ENCODE data around the gene AFAP1.
"Not testable (repeated sequence)": the region's sequence is repeated elsewhere in the genome, so short reads cannot be mapped to it uniquely, and the experiment has no call there.

The AFAP1 gene

GRCh38 chr4:7944599-7945220, 5.0 kb upstream of the AFAP1 start:
- intact Hi-C loops (cut with micrococcal nuclease), result no loop called here
- no peaks in the 10 kb centered on the region for H3K9me3 Mint-ChIP-seq
- H3K4me3 Mint-ChIP-seq, result no peak overlapping the region
- no peaks in the 10 kb centered on the region for H3K36me3 Mint-ChIP-seq (ENCODE audit: low read depth)
- H3K27me3 Mint-ChIP-seq, result peaks cover 34% of the 10 kb centered on the region
- H3K27ac Mint-ChIP-seq, result no peak overlapping the region
- no peaks in the 10 kb centered on the region for H3K4me1 Mint-ChIP-seq (ENCODE audit: low read depth)

GRCh38 chr4:7943688-7944087, 4.0 kb upstream of the AFAP1 start:
- H3K27ac Mint-ChIP-seq; intact Hi-C loops (cut with micrococcal nuclease); H3K9me3 Mint-ChIP-seq; H3K36me3 Mint-ChIP-seq (ENCODE audit: low read depth); H3K4me3 Mint-ChIP-seq; H3K4me1 Mint-ChIP-seq (ENCODE audit: low read depth): not testable (repeated sequence)
- peaks cover 32% of the 10 kb centered on the region for H3K27me3 Mint-ChIP-seq

GRCh38 chr4:7943211-7943610, 3.5 kb upstream of the AFAP1 start:
- H3K4me3 Mint-ChIP-seq, result no peak overlapping the region
- no peaks in the 10 kb centered on the region for H3K9me3 Mint-ChIP-seq
- H3K4me1 Mint-ChIP-seq (ENCODE audit: low read depth), result no peaks in the 10 kb centered on the region
- no peak overlapping the region for H3K27ac Mint-ChIP-seq
- H3K27me3 Mint-ChIP-seq, result peaks cover 36% of the 10 kb centered on the region
- H3K36me3 Mint-ChIP-seq (ENCODE audit: low read depth), result no peaks in the 10 kb centered on the region
- intact Hi-C loops (cut with micrococcal nuclease), result no loop called here

GRCh38 chr4:7941965-7942496, 2.4 kb upstream of the AFAP1 start:
- no peak overlapping the region for H3K27ac Mint-ChIP-seq
- H3K4me3 Mint-ChIP-seq, result no peak overlapping the region
- intact Hi-C loops (cut with micrococcal nuclease), result no loop called here
- peaks cover 47% of the 10 kb centered on the region for H3K27me3 Mint-ChIP-seq
- no peaks in the 10 kb centered on the region for H3K36me3 Mint-ChIP-seq (ENCODE audit: low read depth)
- no peaks in the 10 kb centered on the region for H3K4me1 Mint-ChIP-seq (ENCODE audit: low read depth)
- H3K9me3 Mint-ChIP-seq, result no peaks in the 10 kb centered on the region

GRCh38 chr4:7941111-7941964, 1.7 kb upstream of the AFAP1 start:
- Mint-ChIP-seq H3K27me3 (peaks cover 54% of the 10 kb centered on the region), H3K27ac (no peak overlapping the region), H3K36me3 (ENCODE audit: low read depth) (no peaks in the 10 kb centered on the region), H3K4me1 (ENCODE audit: low read depth) (no peaks in the 10 kb centered on the region), H3K9me3 (no peaks in the 10 kb centered on the region), H3K4me3 (no peak overlapping the region)
- intact Hi-C loops (cut with micrococcal nuclease), result no loop called here

GRCh38 chr4:7938609-7939376, 868 bp downstream of the AFAP1 start:
- intact Hi-C loops (cut with micrococcal nuclease), result no loop called here
- no peaks in the 10 kb centered on the region for H3K9me3 Mint-ChIP-seq
- no peak overlapping the region for H3K4me3 Mint-ChIP-seq
- H3K27ac Mint-ChIP-seq, result no peak overlapping the region
- H3K27me3 Mint-ChIP-seq, result peaks cover 65% of the 10 kb centered on the region
- no peaks in the 10 kb centered on the region for H3K36me3 Mint-ChIP-seq (ENCODE audit: low read depth)
- no peaks in the 10 kb centered on the region for H3K4me1 Mint-ChIP-seq (ENCODE audit: low read depth)

GRCh38 chr4:7938266-7938608, 1.4 kb downstream of the AFAP1 start:
- Mint-ChIP-seq H3K27ac (no peak overlapping the region), H3K27me3 (peaks cover 69% of the 10 kb centered on the region), H3K4me3 (no peak overlapping the region), H3K9me3 (no peaks in the 10 kb centered on the region), H3K36me3 (ENCODE audit: low read depth) (no peaks in the 10 kb centered on the region), H3K4me1 (ENCODE audit: low read depth) (no peaks in the 10 kb centered on the region)
- intact Hi-C loops (cut with micrococcal nuclease), result no loop called here

GRCh38 chr4:7937006-7937405, 2.7 kb downstream of the AFAP1 start:
- Mint-ChIP-seq H3K4me1 (ENCODE audit: low read depth) (no peaks in the 10 kb centered on the region), H3K4me3 (no peak overlapping the region), H3K36me3 (ENCODE audit: low read depth) (no peaks in the 10 kb centered on the region), H3K9me3 (no peaks in the 10 kb centered on the region), H3K27ac (no peak overlapping the region), H3K27me3 (peaks cover 62% of the 10 kb centered on the region)
- intact Hi-C loops (cut with micrococcal nuclease), result no loop called here

GRCh38 chr4:7933651-7934510, 5.8 kb downstream of the AFAP1 start:
- Mint-ChIP-seq H3K27me3 (peaks cover 48% of the 10 kb centered on the region), H3K36me3 (ENCODE audit: low read depth) (no peaks in the 10 kb centered on the region), H3K27ac (no peak overlapping the region), H3K9me3 (no peaks in the 10 kb centered on the region), H3K4me3 (no peak overlapping the region), H3K4me1 (ENCODE audit: low read depth) (no peaks in the 10 kb centered on the region)
- intact Hi-C loops (cut with micrococcal nuclease), result no loop called here

- Mint-ChIP-seq H3K4me3 (no peak overlapping the region), H3K36me3 (ENCODE audit: low read depth) (no peaks in the 10 kb centered on the region), H3K4me1 (ENCODE audit: low read depth) (no peaks in the 10 kb centered on the region), H3K9me3 (no peaks in the 10 kb centered on the region), H3K27me3 (peaks cover 36% of the 10 kb centered on the region), H3K27ac (no peak overlapping the region)
- intact Hi-C loops (cut with micrococcal nuclease), result no loop called here
Measured at GRCh38 chr4:7932287-7932686, 7.4 kb downstream of the AFAP1 start.

- H3K36me3 Mint-ChIP-seq (ENCODE audit: low read depth), result no peaks in the 10 kb centered on the region
- peaks cover 21% of the 10 kb centered on the region for H3K27me3 Mint-ChIP-seq
- no peaks in the 10 kb centered on the region for H3K4me1 Mint-ChIP-seq (ENCODE audit: low read depth)
- no peaks in the 10 kb centered on the region for H3K9me3 Mint-ChIP-seq
- intact Hi-C loops (cut with micrococcal nuclease), result no loop called here
- H3K27ac Mint-ChIP-seq, result no peak overlapping the region
- H3K4me3 Mint-ChIP-seq, result no peak overlapping the region
Measured at GRCh38 chr4:7929118-7929951, 10.3 kb downstream of the AFAP1 start.

- H3K27ac Mint-ChIP-seq, result no peak overlapping the region
- H3K27me3 Mint-ChIP-seq, result peaks cover 17% of the 10 kb centered on the region
- no peak overlapping the region for H3K4me3 Mint-ChIP-seq
- no peaks in the 10 kb centered on the region for H3K36me3 Mint-ChIP-seq (ENCODE audit: low read depth)
- intact Hi-C loops (cut with micrococcal nuclease), result no loop called here
- no peaks in the 10 kb centered on the region for H3K9me3 Mint-ChIP-seq
- no peaks in the 10 kb centered on the region for H3K4me1 Mint-ChIP-seq (ENCODE audit: low read depth)
Measured at GRCh38 chr4:7928711-7929110, 10.9 kb downstream of the AFAP1 start.

GRCh38 chr4:7926822-7927221, 12.8 kb downstream of the AFAP1 start:
- no peak overlapping the region for H3K27ac Mint-ChIP-seq
- H3K4me3 Mint-ChIP-seq, result no peak overlapping the region
- H3K27me3 Mint-ChIP-seq, result peaks cover 13% of the 10 kb centered on the region
- no peaks in the 10 kb centered on the region for H3K4me1 Mint-ChIP-seq (ENCODE audit: low read depth)
- H3K9me3 Mint-ChIP-seq, result no peaks in the 10 kb centered on the region
- intact Hi-C loops (cut with micrococcal nuclease), result no loop called here
- H3K36me3 Mint-ChIP-seq (ENCODE audit: low read depth), result no peaks in the 10 kb centered on the region

All from dendritic cell treated with granulocyte-macrophage colony-stimulating factor and Interleukin-4, amounts not matched to agents 40 ng/mL and 50 ng/mL, for 4 days (primary cell).